Gastroesophageal sphincter (tissue), 4 donors: Measurements from ENCODE around the gene SIX5. TPM values are rescaled to one million over a fixed set of nuclear protein-coding genes. Genes with fewer than 3 reads are reported as not detected.

Source experiments
- ATAC-seq: fragments of 150-250 bp; one replicate; pipeline ENCODE4 v1.9.1; 2016; ENCODE audit warnings: mild to moderate bottlenecking, moderate library complexity
- H3K27ac ChIP-seq, 4 donors: fragments of 200-600 bp; sonication (generic) in 3 of 4; 1 replicate in 3 of 4; 2 replicates in 1 of 4; pipeline ENCODE4 v1.5.1; 2016 to 2019
- H3K27me3 ChIP-seq: fragments of 200-600 bp; sonication (generic); one replicate; pipeline ENCODE4 v1.5.1; 2019
- H3K36me3 ChIP-seq, 2 donors: fragments of 200-600 bp; sonication (generic); one replicate each; pipeline ENCODE4 v1.5.1; 2019; ENCODE audit warnings: control low read depth in 1 of 2
- H3K4me1 ChIP-seq, 3 donors: fragments of 200-600 bp; sonication (generic); 1 replicate in 2 of 3; 2 replicates in 1 of 3; pipeline ENCODE4 v1.5.1; 2016 to 2019; ENCODE audit warnings: control low read depth in 2 of 3
- H3K4me3 ChIP-seq, 2 donors: fragments of 200-600 bp; sonication (generic); one replicate each; pipeline ENCODE4 v1.5.1; 2019; ENCODE audit warnings: mild to moderate bottlenecking in 1 of 2, moderate library complexity in 1 of 2
- H3K9me3 ChIP-seq, 3 donors: fragments of 200-600 bp; sonication (generic); one replicate each; pipeline ENCODE4 v1.5.1; 2017 to 2019; ENCODE audit warnings: control low read depth in 2 of 3
- EP300 ChIP-seq: sonication (generic); formaldehyde crosslinking; IDR thresholded peaks from one replicate; pipeline ENCODE4 v1.6.1; 2017; ENCODE audit warnings: antibody characterized with exemption, mild to moderate bottlenecking
- POLR2A ChIP-seq, 2 donors: fragments of 450-650 bp; IDR thresholded peaks; one replicate each; pipeline ENCODE4 v1.6.1; 2017; ENCODE audit warnings: antibody characterized with exemption in 2 of 2, mild to moderate bottlenecking in 2 of 2, moderate library complexity in 1 of 2
- POLR2AphosphoS5 ChIP-seq: sonication (generic); formaldehyde crosslinking; IDR thresholded peaks from one replicate; pipeline ENCODE4 v1.6.1; 2017; ENCODE audit warnings: antibody characterized with exemption
- WGBS, 2 donors: methylation state at CpG; one replicate each; pipeline ENCODE4 v1.1.5; 2018; ENCODE audit warnings: low coverage in 1 of 2; 5-methylcytosine and 5-hydroxymethylcytosine counted together
- total RNA-seq, 4 donors: library from RNA; depleted of rRNA; stranded (reverse); fragments of >200 nt; gene quantifications; one replicate each; pipeline ENCODE4 v1.1.0, GENCODE V29; 2016
- TF ChIP-seq, protein P1 (sequence below), 4 experiments: fragments of 200-600 bp in 2 of 4; fragments of 450-650 bp in 2 of 4; sonication (generic) in 1 of 4; IDR thresholded peaks; one replicate each; pipeline ENCODE4 v1.5.1; 2017 to 2019; ENCODE audit warnings: antibody characterized with exemption in 4 of 4, mild to moderate bottlenecking in 2 of 4, moderate library complexity in 2 of 4

Gene SIX5
- total RNA-seq, 4 donors from 2014 or later: 13.2 to 33.1 (median 23.7) TPM

- ATAC-seq: no peak
- H3K4me1 ChIP-seq: peaks cover 8 to 75% (median 24%) of the 10 kb centered on the region in 3 donors
- no peak overlapping the region for H3K4me3 ChIP-seq
- no peak for TF ChIP-seq POLR2AphosphoS5
- TF ChIP-seq POLR2A (IDR thresholded peaks at IDR 0.05): no peak
- no peak for TF ChIP-seq EP300
- TF ChIP-seq, protein P1, sequence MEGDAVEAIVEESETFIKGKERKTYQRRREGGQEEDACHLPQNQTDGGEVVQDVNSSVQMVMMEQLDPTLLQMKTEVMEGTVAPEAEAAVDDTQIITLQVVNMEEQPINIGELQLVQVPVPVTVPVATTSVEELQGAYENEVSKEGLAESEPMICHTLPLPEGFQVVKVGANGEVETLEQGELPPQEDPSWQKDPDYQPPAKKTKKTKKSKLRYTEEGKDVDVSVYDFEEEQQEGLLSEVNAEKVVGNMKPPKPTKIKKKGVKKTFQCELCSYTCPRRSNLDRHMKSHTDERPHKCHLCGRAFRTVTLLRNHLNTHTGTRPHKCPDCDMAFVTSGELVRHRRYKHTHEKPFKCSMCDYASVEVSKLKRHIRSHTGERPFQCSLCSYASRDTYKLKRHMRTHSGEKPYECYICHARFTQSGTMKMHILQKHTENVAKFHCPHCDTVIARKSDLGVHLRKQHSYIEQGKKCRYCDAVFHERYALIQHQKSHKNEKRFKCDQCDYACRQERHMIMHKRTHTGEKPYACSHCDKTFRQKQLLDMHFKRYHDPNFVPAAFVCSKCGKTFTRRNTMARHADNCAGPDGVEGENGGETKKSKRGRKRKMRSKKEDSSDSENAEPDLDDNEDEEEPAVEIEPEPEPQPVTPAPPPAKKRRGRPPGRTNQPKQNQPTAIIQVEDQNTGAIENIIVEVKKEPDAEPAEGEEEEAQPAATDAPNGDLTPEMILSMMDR (IDR thresholded peaks at IDR 0.05): no peak
- WGBS, 2 donors: no CpG with 5 or more reads among the region's 4 CpGs
- no peaks in the 10 kb centered on the region for H3K27me3 ChIP-seq
- H3K27ac ChIP-seq: peak overlapping the region; percentile 75 to 97 (median 92)
- peaks cover 0 to 41% of the 10 kb centered on the region in 2 donors for H3K36me3 ChIP-seq
- no peaks in the 10 kb centered on the region for H3K9me3 ChIP-seq
Observed at GRCh38 chr19:45784096-45784495, 15.0 kb upstream of the SIX5 start.

DNA sequence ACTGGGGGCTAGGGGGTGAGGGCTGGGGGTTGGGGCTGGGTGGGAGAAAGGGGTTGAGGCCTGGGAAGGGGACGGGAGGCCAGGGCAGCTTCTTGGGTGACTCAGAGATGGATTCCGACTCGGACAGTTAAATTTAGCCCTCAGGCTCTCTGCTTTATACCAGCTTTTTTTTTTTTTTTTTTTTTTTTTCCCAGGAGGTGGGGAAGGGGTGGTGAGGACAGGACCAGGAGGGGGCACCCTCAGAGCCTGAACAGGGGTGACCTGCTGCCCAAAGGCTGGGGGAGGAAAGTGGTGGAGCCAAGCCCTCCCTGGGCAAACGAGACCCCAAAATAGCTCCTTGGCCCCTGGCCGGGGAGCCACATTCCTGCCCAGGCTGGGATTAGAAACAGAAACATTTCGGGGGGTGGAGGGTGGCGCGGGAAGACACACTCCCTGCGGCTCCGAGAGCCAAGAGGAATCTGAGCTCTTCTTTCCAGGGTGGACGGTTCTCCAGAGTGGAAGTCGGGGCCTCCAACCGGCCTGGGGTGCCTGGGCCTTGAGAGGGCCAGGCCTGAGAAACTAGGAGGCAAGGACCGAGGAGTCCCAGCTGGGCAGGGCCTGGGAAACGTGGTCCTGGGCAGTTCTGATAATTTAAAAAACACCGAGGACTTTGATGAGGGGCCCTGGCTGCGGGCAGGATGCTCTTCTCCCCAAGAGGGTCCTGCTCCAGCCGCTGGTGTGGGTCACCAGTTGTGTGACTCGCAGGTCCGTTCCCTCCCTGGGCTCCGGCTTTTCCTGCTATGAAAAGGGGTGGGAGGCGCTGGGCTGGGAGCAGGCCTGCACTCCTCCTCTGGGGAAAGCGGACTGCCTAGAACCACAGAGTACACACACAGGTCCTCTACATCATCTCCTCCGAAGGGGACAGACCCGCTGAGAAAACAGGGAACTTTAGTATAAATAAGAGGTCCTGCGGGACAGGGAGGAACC is 14.1 kb upstream of the SIX5 start:
- H3K9me3 ChIP-seq: no peaks in the 10 kb centered on the region
- 7 to 33% methylated on average over 6 to 10 of the region's 26 CpGs for WGBS, 2 donors
- ATAC-seq: peak; percentile 64
- H3K27ac ChIP-seq: peak overlapping the region; percentile 75 to 97 (median 92)
- no peaks in the 10 kb centered on the region for H3K27me3 ChIP-seq
- TF ChIP-seq EP300: no peak
- TF ChIP-seq, protein P1 (IDR thresholded peaks at IDR 0.05): peak in 1 of 4 experiments; percentile 3
- peak; percentile 94 for TF ChIP-seq POLR2AphosphoS5
- TF ChIP-seq POLR2A (IDR thresholded peaks at IDR 0.05): peak; percentile 44 to 53
- peaks cover 0 to 40% of the 10 kb centered on the region in 2 donors for H3K36me3 ChIP-seq
- peak overlapping the region; percentile 66 to 90 for H3K4me3 ChIP-seq
- H3K4me1 ChIP-seq: peaks cover 8 to 85% (median 28%) of the 10 kb centered on the region in 3 donors

- no CpG with 5 or more reads among the region's 18 CpGs for WGBS, 2 donors
- no peaks in the 10 kb centered on the region for H3K27me3 ChIP-seq
- TF ChIP-seq POLR2AphosphoS5 (peak; percentile 59), EP300 (no peak), POLR2A (IDR thresholded peaks at IDR 0.05) (peak; percentile 51 to 55)
- TF ChIP-seq, protein P1 (IDR thresholded peaks at IDR 0.05): peak in 1 of 4 experiments; percentile 20
- peak within 1 kb of the TSS; percentile 66 to 90 for H3K4me3 ChIP-seq
- peaks cover 0 to 40% of the 10 kb centered on the region in 2 donors for H3K36me3 ChIP-seq
- ATAC-seq: peak; percentile 42
- peaks cover 8 to 93% (median 28%) of the 10 kb centered on the region in 3 donors for H3K4me1 ChIP-seq
- peak within 1 kb of the TSS; percentile 75 to 97 (median 92) for H3K27ac ChIP-seq
- no peaks in the 10 kb centered on the region for H3K9me3 ChIP-seq
Observed at GRCh38 chr19:45782162-45782691, 13.2 kb upstream of the SIX5 start, which contains the start of gene DMPK. TSS of gene DMPK (minus strand) at chr19:45782490. CDS start at chr19:45782352, 138 bp downstream.

DNA sequence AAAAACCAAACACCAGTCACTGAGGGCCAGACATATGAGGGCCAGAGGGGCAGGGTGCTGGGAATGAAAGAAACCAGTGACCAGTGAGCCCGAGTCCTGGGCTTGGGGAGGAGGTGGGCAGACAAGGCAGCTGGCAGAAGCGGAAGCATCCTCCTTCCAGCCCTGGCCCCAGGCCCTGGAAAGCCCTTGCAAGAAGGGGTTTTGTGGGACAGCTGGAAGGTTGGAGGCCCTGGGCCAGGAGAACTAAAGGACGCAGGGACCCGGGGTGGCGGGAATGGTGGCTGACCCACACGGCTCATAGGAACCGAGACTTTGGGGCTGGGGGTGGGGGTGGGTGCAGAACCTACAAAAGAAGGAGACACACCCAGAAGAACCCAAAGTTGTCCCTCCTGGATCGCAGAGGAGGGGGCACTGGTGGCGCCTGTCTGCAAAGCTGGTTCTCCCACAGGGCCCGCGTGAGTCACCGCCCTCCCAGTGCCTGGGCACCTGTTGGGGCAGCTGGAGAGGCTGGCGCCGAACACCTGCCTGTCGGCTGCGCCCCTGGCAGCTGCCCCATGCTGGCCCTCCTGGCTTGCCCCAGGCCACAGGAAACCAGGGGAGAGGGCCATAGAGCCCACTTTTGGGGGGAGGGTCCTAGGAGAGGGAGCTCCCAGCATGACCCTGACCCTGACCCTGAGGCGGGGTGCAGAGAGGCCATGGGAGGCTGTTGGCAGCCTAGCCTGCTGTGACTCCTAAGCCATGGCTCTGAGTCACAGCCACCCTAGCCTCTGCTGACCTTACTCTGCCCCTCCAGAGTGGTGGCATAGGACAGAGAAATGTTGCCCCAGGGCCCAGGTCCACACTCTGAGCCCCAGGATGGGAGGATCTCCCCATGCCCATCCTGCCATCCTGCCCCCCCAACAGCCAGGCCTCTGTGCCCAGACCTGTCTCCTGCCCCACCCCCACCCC is 12.4 kb upstream of the SIX5 start:
- WGBS, 2 donors: 52% methylated on average over 6 of the region's 17 CpGs; no CpG with 5 or more reads in 1 of the 2 donors
- peaks cover 0 to 40% of the 10 kb centered on the region in 2 donors for H3K36me3 ChIP-seq
- TF ChIP-seq, protein P1 (IDR thresholded peaks at IDR 0.05): no peak
- TF ChIP-seq POLR2AphosphoS5: no peak
- TF ChIP-seq EP300: no peak
- TF ChIP-seq POLR2A (IDR thresholded peaks at IDR 0.05): no peak
- peaks cover 8 to 96% (median 28%) of the 10 kb centered on the region in 3 donors for H3K4me1 ChIP-seq
- peak overlapping the region; percentile 66 to 90 for H3K4me3 ChIP-seq
- H3K27ac ChIP-seq: peak overlapping the region; percentile 75 to 97 (median 92)
- no peaks in the 10 kb centered on the region for H3K9me3 ChIP-seq
- ATAC-seq: no peak
- H3K27me3 ChIP-seq: no peaks in the 10 kb centered on the region
